Stimulated activated naive B cell treated with anti-CD40 and anti-IgM and Interleukin-4, amounts not matched to agents 10 μg/mL and 1 μg/mL and 100 μg/mL, for 72 hours (primary cell): ENCODE measurements around the gene ARHGEF7.

Source experiments
- ATAC-seq, 2 donors: fragments of 150-1000 bp; cut with Tn5 transposase; replicated peaks; 2 replicates each; pipeline ENCODE4 v1.10.0; 2021; ENCODE audit warnings: moderate library complexity in 1 of 2
- DNase-seq: peaks from one replicate; pipeline ENCODE4 v3.0.0; 2021
- H3K27ac Mint-ChIP-seq: one replicate; pipeline ENCODE4 v1.8.0; 2022; ENCODE audit warnings: mild to moderate bottlenecking, mixed read lengths
- H3K27me3 Mint-ChIP-seq, 2 donors: one replicate each; pipeline ENCODE4 v1.8.0; 2022; ENCODE audit warnings: mixed read lengths in 2 of 2
- H3K36me3 Mint-ChIP-seq, 2 donors: one replicate each; pipeline ENCODE4 v1.8.0; 2022; ENCODE audit warnings: mixed read lengths in 2 of 2, mild to moderate bottlenecking in 1 of 2
- H3K4me1 Mint-ChIP-seq, 2 donors: one replicate each; pipeline ENCODE4 v1.8.0; 2022; ENCODE audit warnings: mixed read lengths in 2 of 2, mild to moderate bottlenecking in 1 of 2
- H3K4me3 Mint-ChIP-seq, 2 donors: one replicate each; pipeline ENCODE4 v1.8.0; 2022; ENCODE audit warnings: mild to moderate bottlenecking in 2 of 2, mixed read lengths in 2 of 2, moderate library complexity in 1 of 2
- H3K9me3 Mint-ChIP-seq, 2 donors: one replicate each; pipeline ENCODE4 v1.8.0; 2022; ENCODE audit warnings: mixed read lengths in 2 of 2, mild to moderate bottlenecking in 1 of 2

Gene ARHGEF7

DNA sequence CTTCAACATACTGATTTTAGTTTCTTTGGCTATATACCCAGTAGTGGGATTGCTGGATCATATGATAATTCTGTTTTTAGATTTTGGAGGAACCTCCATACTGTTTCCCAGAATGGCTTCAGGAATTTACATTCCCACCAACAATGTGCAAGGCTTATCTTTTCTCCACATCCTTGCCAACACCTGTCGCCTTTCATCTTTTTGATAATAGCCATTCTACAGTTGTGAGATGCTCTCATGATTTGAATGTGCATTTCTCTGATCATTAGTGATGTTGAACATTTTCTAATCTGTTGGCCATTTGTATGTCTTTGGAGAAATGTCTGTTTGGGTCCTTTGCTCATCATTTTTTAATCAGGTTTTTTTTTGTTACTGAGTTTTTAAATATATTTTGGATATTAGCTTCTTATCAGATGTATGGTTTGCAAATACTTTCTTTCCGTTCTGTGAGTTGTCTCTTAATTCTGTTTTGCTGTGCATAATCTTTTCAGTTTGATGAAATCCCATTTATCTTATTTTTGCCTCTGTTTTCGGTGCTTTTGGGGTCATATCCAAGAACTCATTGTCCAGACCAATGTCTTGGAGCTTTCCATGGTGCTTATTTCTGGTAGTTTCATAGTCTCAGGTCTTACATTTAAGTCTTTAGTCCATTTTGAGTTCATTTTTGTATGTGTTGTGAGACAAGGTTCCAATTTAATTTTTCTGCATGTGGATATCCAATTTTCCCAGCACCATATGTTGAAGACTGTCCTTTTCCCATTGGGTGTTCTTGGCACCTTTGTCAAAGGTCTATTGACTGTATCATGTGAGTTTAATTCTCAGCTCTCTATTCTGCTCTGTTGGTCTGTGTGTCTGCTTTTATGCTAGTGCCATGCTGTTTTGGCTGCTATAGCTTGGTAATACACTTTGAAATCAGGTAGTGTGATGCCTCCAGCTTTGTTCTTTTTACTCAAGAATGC lies 44.5 kb downstream of the ARHGEF7 start:
- no peaks in the 10 kb centered on the region for H3K27me3 Mint-ChIP-seq
- ATAC-seq (no peak), DNase-seq (no peak)
- H3K9me3 Mint-ChIP-seq = peaks cover 3 to 6% of the 10 kb centered on the region in 2 donors
- H3K36me3 Mint-ChIP-seq = peaks cover 35 to 47% of the 10 kb centered on the region in 2 donors
- H3K4me1 Mint-ChIP-seq = peaks cover 30 to 70% of the 10 kb centered on the region in 2 donors
- H3K27ac Mint-ChIP-seq = no peak overlapping the region
- H3K4me3 Mint-ChIP-seq = no peak overlapping the region

DNA sequence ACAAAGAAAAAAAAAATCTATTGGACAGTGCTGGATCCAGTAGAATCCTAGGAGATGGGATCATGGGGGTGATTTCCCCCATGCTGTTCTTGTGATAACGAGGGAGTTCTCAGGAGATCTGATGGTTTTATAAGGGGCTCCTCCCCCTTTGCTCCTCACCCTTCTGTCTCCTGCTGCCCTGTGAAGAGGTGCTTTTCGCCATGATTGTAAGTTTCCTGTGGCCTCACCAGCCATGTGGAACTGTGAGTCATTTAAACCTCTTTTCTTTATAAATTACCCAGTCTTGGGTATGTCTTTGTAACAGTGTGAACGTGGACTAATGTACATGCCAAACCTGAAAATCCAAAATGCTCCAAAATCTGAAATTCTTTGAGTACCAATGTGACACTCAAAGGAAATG lies 45.5 kb downstream of the ARHGEF7 start:
- ATAC-seq (no peak), DNase-seq (no peak)
- no peak overlapping the region for H3K27ac Mint-ChIP-seq
- peaks cover 3 to 6% of the 10 kb centered on the region in 2 donors for H3K9me3 Mint-ChIP-seq
- no peak overlapping the region for H3K4me3 Mint-ChIP-seq
- H3K27me3 Mint-ChIP-seq = no peaks in the 10 kb centered on the region
- H3K36me3 Mint-ChIP-seq = peaks cover 43 to 52% of the 10 kb centered on the region in 2 donors
- H3K4me1 Mint-ChIP-seq = peaks cover 38 to 72% of the 10 kb centered on the region in 2 donors

DNA sequence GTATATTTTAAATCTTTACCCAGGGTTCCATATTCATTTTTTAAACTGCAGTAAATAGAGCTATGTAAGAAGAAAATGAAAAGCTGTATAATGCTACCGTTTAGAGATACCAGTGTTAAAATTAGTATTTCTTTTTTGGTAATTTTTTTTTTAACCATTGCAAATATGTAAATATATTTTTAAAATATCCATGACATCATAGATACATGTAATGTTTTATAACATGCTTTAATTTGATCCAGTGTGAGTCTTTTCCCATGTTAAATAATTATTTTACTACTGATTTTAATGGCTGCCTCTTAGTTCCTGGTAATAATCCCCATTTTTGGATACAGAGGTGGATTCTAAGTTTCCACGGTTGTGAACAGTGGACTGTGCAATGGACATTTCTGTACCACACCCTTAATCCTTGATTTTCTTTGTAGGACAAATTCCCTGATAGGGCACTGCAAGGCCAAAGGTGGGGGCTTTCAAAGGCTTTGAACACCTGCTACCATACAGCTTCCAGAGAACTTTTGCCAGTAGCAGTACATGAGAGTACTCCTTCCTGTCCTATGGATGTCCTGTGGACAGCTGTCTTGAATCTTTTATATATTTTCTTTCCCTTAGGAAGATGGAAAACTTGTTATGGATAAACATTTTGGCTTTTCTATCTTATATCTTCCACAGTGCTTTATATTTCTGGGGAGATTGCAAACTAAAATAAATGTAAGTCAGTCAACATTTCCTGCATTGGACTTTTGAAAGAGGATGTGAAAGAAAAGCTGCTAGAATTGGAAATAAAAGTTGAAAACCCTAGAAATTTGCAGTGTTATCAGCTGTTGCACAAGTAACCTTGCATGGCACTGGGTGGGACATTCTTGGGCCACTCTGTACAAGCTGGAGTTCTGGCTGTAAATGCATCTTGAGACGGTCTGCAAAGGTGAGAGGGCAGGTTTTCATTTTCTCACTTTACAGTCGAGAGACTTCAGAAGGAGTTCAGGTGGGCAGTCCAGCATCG lies 46.8 kb downstream of the ARHGEF7 start:
- DNase-seq (no peak), ATAC-seq (peak in 1 of 2 donors; percentile 58)
- no peaks in the 10 kb centered on the region for H3K27me3 Mint-ChIP-seq
- H3K4me3 Mint-ChIP-seq = peak overlapping the region; percentile 33 to 36
- peaks cover 47 to 79% of the 10 kb centered on the region in 2 donors for H3K4me1 Mint-ChIP-seq
- peaks cover 3 to 6% of the 10 kb centered on the region in 2 donors for H3K9me3 Mint-ChIP-seq
- H3K27ac Mint-ChIP-seq = peak overlapping the region; percentile 37
- peaks cover 48 to 59% of the 10 kb centered on the region in 2 donors for H3K36me3 Mint-ChIP-seq

DNA sequence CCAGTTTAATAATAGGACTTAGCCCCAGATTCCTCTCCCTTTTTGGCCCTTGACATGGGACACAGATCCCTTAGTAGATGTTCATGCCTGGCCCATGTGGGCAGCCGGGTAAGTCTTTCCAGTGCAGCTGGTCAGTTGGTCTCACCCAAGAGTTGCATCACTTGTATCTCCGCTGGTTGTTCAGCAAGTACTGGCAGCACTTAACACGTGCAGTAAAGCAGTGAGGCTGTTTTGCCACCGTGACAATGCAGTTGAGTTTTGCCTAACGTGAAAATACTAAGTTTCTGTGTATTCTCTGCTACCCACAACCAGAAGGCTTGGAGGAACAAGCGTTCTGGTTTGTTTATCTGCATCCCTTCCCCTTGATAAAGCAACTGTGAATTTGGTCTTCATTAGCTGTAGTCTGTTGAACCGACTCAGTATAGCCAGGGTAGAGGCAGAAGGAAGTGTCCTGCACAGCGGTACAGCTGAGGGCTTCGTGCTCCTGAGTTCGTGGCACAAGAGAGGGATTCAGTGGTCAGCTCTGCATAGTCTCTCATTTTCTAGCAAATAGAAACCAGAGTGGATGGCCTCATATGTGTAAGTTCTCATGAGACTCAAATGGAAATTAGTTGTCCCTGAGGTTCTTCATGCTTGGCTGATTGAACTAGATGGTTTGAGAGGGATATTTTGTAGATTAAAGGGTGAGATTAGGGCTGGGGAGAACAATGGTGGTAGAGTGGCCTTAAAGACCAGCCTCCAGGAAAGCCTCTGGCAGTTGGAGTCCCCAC lies 50.3 kb downstream of the ARHGEF7 start:
- Mint-ChIP-seq H3K27ac (peak overlapping the region; percentile 7), H3K36me3 (peaks cover 52 to 65% of the 10 kb centered on the region in 2 donors), H3K4me3 (peak overlapping the region; percentile 8 to 54), H3K9me3 (peaks cover 4% of the 10 kb centered on the region in 2 donors), H3K27me3 (no peaks in the 10 kb centered on the region), H3K4me1 (peaks cover 49 to 92% of the 10 kb centered on the region in 2 donors)
- DNase-seq (no peak), ATAC-seq (peak; percentile 50 to 69)

DNA sequence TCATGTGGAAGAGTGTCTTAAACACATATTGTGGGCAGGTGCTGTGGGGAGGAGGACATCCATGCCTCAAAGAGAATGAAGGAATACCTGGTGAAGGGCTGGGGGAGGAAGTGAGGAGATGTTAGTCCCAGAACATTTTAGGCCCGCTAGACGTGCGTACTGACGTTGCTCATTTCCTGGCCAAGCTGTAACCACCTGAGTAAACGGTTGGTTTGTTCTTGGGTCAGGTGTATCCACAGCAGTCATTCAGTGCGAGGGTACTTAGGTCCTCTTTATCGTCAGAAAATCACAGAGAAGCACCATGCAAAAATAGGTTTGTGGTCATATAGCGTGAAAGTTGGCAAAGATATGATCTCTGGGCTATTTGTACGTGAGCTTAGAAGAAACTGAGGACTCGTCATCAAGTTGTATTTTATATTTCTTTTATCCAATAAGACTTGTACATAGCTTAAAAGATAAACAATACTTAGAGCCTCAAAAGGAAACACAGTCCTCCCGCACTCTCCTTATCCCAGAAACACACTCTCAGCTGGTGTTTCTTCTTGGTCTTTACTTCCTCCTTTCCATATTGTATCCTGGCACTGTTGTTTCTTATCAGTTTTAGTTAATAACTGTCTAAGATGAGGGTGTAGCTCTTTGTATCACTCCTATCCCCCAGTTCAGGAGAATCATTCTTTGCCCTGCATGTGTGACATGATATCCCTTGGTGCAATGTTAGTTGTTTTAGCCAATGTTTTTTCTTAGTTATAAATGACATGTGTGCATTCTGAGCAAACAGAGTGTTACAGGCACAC lies 52.0 kb downstream of the ARHGEF7 start:
- peaks cover 54 to 92% of the 10 kb centered on the region in 2 donors for H3K4me1 Mint-ChIP-seq
- H3K4me3 Mint-ChIP-seq = peak overlapping the region; percentile 6 to 15
- no peaks in the 10 kb centered on the region for H3K27me3 Mint-ChIP-seq
- DNase-seq (no peak), ATAC-seq (peak; percentile 71 to 75)
- H3K27ac Mint-ChIP-seq = peak overlapping the region; percentile 49
- peaks cover 43 to 58% of the 10 kb centered on the region in 2 donors for H3K36me3 Mint-ChIP-seq
- peaks cover 4% of the 10 kb centered on the region in 2 donors for H3K9me3 Mint-ChIP-seq

DNA sequence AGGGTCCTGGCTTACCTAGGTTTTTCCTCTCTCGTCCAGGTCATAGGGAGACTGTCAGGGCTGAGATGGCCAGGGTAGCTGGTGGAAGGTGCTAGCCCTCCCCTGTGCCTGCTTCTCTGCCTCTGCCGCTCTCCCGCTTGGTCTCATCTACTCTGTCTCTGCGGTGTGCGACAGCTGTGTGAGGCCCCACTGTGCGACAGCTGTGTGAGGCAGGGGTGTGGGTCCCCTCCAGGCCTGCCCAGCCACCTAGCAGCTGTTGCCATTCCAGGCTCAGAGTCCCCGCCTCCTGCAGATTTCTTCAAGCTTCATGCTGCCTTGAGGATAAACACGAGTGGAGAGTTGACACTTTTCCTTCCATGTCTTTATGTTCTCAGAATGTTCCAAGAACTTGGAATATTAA lies 53.0 kb downstream of the ARHGEF7 start:
- no peak overlapping the region for H3K27ac Mint-ChIP-seq

DNA sequence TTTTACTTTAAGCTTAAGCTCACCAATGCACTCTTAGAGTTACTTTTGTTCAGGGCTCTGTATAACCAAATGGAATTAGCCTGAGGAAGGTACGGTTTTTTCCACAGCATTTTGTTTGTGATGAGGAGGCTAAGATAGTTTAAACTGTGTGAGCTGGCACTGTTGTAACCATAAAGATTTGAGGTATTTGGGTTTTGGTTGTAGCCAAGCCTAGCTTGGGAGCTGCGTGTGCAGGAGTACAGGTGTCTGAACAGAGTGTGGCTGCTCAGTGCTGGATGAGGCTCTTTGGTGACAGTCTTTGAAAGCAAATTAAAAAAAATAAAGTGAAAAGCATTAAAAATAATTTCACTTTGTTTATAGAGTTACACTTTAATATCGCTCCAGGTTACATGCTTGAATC lies 56.0 kb downstream of the ARHGEF7 start:
- Mint-ChIP-seq H3K27ac (no peak overlapping the region), H3K4me3 (no peak overlapping the region), H3K27me3 (no peaks in the 10 kb centered on the region), H3K9me3 (peaks cover 16 to 17% of the 10 kb centered on the region in 2 donors), H3K4me1 (peaks cover 45 to 79% of the 10 kb centered on the region in 2 donors), H3K36me3 (peaks cover 50 to 62% of the 10 kb centered on the region in 2 donors)
- ATAC-seq (no peak), DNase-seq (no peak)

More for the DNA sequence above, 53.0 kb downstream of the ARHGEF7 start:
- no peak for DNase-seq
- Mint-ChIP-seq H3K36me3 (peaks cover 40 to 49% of the 10 kb centered on the region in 2 donors), H3K27me3 (no peaks in the 10 kb centered on the region), H3K4me3 (no peak overlapping the region), H3K9me3 (peaks cover 4% of the 10 kb centered on the region in 2 donors), H3K4me1 (peaks cover 47 to 85% of the 10 kb centered on the region in 2 donors)
- no peak for ATAC-seq

DNA sequence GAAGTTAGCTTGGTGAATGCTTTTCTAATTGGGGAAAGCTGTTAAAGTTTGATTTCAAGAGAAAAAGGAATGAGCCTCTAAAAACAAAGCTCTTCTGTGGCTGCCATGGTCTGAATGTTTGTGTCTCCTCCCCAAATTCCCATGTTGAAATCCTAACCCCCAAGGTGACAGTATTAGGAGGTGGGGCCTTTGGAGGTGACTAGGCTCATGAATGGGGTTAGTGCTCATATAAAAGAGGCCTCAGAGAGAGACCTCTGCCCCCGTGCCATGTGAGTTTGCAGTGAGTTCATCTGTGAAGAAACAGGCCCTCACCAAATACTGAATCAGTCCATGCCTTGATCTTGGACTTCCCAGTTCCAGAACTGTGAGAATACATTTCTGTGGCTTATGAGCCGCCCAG lies 56.5 kb downstream of the ARHGEF7 start:
- Mint-ChIP-seq H3K9me3 (peaks cover 20% of the 10 kb centered on the region in 2 donors), H3K27ac (peak overlapping the region; percentile 42), H3K36me3 (peaks cover 50 to 63% of the 10 kb centered on the region in 2 donors), H3K4me3 (no peak overlapping the region), H3K27me3 (no peaks in the 10 kb centered on the region), H3K4me1 (peaks cover 44 to 79% of the 10 kb centered on the region in 2 donors)
- ATAC-seq (no peak), DNase-seq (no peak)

DNA sequence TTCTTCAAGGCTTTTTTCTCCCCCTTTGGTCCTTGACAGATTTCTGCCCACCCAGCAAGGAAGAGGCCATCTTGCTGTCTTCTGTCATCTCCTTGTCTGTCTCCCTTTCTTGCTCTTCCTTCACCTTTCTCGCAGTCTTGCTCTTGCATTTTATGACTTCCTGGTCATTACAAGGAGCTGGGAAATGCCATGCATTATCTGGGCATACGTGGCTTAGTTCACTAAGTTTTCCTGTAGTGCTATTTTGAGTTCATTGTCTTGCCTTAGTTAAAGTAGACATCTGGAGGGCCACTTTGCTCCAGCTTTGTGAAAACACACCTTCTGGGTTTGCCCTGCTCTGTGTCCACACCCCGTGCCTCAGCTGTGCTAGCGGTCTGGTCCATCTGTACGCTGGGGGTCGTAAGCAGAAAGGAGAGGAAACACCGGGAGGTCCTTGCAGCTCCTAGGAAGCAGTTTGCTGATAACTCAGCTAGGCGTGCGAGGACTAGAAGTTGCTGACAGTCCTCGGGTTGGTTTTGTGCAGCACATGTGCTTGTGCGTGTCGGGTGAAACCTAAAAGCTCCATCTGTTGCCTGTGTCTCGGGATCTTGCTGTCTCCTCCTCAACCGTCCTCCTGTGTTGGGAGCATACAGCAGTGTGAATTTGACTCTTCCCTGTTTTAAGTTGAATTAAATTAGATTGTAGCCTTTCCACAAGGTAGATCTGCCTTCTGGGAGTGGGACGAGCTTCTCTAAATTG lies 59.4 kb downstream of the ARHGEF7 start:
- peaks cover 55 to 79% of the 10 kb centered on the region in 2 donors for H3K4me1 Mint-ChIP-seq
- DNase-seq = no peak
- peak overlapping the region; percentile 89 for H3K27ac Mint-ChIP-seq
- no peak for ATAC-seq
- peaks cover 16 to 17% of the 10 kb centered on the region in 2 donors for H3K9me3 Mint-ChIP-seq
- H3K36me3 Mint-ChIP-seq = peaks cover 48 to 69% of the 10 kb centered on the region in 2 donors
- no peaks in the 10 kb centered on the region for H3K27me3 Mint-ChIP-seq
- no peak overlapping the region for H3K4me3 Mint-ChIP-seq

DNA sequence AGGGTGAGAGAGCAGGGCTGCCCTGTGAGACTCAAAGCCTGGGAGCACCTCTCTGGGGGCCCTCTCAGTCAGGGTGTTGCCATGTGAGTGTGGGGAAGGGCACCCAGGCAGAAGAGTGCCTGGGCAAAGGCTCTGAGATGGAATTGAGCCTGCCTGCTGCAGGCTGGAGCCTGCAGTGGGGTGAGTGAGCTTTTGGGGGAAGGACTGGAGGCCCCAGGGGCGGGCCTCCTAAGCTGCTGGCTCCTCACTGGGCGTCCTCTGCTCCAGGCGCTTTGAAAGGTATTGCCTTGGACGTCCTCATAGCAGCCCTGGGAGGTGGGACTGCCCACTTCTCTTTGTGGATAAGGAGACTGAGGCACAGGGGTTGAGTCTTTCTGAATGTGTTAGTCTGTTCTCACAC lies 60.3 kb downstream of the ARHGEF7 start:
- no peak for ATAC-seq
- Mint-ChIP-seq H3K4me1 (peaks cover 60 to 82% of the 10 kb centered on the region in 2 donors), H3K27ac (peak overlapping the region; percentile 89), H3K9me3 (peaks cover 16 to 17% of the 10 kb centered on the region in 2 donors), H3K4me3 (peak overlapping the region; percentile 14 to 37), H3K27me3 (no peaks in the 10 kb centered on the region), H3K36me3 (peaks cover 45 to 68% of the 10 kb centered on the region in 2 donors)
- DNase-seq = no peak

DNA sequence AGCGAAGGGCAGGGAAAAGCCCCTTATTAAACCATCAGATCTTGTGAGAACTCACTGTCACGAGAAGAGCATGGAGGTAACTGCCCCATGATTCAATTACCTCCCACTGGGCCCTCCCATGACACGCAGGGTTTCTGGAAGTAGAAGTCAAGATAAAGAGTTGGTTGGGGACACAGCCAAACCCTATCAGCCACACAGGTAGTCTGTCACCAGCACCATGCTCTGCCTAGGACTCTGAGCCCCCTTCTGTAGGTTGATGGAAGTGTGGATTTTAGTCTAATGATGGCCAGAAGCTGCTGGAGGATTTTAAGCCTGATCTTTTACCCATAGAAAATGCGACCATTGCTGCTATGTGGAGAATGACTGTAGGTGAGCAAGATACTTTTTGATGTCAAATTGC lies 60.8 kb downstream of the ARHGEF7 start:
- Mint-ChIP-seq H3K27ac (peak overlapping the region; percentile 89), H3K27me3 (no peaks in the 10 kb centered on the region), H3K36me3 (peaks cover 47 to 67% of the 10 kb centered on the region in 2 donors), H3K4me1 (peaks cover 59 to 82% of the 10 kb centered on the region in 2 donors), H3K4me3 (peak overlapping the region; percentile 14 to 41), H3K9me3 (peaks cover 16 to 17% of the 10 kb centered on the region in 2 donors)
- no peak for DNase-seq
- no peak for ATAC-seq

DNA sequence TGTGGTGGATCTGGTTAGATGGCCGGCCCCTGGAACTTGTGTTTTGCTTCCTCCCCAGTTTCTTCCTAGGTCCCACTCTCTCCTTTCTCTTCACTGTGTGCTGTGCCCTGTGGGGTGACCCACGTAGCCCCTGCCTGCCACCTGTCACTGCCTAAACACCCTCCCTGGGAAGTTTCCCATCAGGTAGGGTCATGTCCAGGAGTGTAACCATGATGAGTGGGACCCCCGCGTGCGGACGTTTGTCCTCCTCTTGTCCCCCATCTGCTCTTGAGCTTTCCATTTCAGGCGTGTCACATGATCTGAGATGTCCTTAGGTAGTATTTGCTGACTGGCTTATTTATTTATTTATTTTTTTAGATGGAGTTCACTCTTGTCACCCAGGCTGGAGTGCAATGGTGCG lies 61.3 kb downstream of the ARHGEF7 start:
- no peak for ATAC-seq
- Mint-ChIP-seq H3K27ac (peak overlapping the region; percentile 89), H3K27me3 (no peaks in the 10 kb centered on the region), H3K4me3 (peak overlapping the region in 1 of 2 donors; percentile 41), H3K36me3 (peaks cover 49 to 71% of the 10 kb centered on the region in 2 donors), H3K9me3 (peaks cover 16 to 18% of the 10 kb centered on the region in 2 donors), H3K4me1 (peaks cover 61 to 82% of the 10 kb centered on the region in 2 donors)
- no peak for DNase-seq
